Measurements from ENCODE around the gene ERH.

The ERH gene

DNA sequence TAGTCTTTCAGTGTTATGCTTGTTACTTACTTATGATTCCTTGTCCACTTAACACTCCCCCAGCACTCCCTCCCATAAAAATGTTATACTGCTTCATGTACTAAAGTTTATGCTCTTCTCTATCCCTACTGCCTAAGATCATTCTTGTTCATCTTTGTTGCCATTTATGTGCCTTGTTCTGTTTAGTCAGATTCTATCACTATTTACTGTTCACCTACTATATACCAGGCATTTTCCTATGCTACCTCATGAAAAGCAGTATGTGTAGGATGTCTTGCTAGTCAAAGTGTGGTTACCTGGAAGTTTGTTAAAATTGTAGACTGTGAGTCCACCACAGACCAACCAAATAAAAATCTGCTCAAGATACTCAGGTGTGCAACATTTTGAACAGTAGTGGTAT is 23.9 kb downstream of the ERH start:
- H3K9me3 Mint-ChIP-seq, result no peaks in the 10 kb centered on the region
- H3K27ac Mint-ChIP-seq, result no peak overlapping the region
- CTCF ChIA-PET, result interaction anchor here (1.0 kb wide), 1 partner anchor 10 kb away, joined by 3 read pairs; no protein-coding TSS in a partner anchor
- no peak overlapping the region for H3K4me3 Mint-ChIP-seq
- peaks cover 4% of the 10 kb centered on the region for H3K4me1 Mint-ChIP-seq
- H3K27me3 Mint-ChIP-seq, result no peaks in the 10 kb centered on the region
- peaks cover 25% of the 10 kb centered on the region for H3K36me3 Mint-ChIP-seq
- DNase-seq, result no peak

DNA sequence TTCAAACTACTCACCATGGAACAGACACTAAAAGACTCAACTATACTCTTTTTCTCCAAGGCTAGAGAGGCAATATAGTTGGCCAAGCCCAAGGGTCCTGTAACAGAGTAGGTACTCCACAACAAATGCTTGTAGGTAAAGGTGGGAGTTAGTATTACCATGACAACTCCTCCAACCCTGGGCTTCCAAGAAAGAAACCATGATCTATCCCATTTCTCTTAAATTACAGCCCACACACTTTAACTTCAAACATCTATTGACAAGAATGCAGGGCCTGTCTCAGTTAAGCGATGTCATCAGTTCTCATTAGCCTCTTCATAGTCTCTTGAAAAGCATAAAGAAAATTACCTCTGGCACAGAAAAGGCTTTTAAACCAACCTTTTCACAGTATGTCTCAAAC is 25.0 kb downstream of the ERH start:
- Mint-ChIP-seq H3K27me3 (no peaks in the 10 kb centered on the region), H3K4me1 (peaks cover 4% of the 10 kb centered on the region), H3K9me3 (no peaks in the 10 kb centered on the region), H3K27ac (no peak overlapping the region), H3K36me3 (peaks cover 22% of the 10 kb centered on the region), H3K4me3 (no peak overlapping the region)
- no peak for DNase-seq
- CTCF ChIA-PET, result interaction anchor here (1.0 kb wide), 1 partner anchor 11 kb away, joined by 3 read pairs; no protein-coding TSS in a partner anchor

DNA sequence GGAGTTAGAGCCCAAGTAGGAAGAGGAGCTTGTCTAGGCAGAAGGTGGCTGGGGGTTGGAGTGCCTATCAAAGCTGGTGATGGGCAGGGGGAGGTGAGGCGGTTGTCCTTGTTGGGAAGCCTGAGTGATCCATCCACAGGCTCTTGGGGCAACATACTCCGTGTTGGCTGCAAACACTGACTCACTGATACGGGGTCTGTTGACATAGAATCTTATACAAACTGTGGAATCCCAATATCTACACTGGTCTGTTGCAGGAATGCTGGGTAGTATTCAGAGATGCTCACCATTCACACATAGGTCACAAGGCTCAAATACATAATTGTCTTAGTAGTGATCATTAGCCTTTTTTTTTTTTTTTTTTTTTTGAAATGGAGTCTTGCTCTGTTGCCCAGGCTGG is 26.0 kb downstream of the ERH start:
- no peaks in the 10 kb centered on the region for H3K27me3 Mint-ChIP-seq
- CTCF ChIA-PET, result no interaction called here
- H3K4me1 Mint-ChIP-seq, result peaks cover 4% of the 10 kb centered on the region
- no peaks in the 10 kb centered on the region for H3K9me3 Mint-ChIP-seq
- no peak for DNase-seq
- H3K27ac Mint-ChIP-seq, result no peak overlapping the region
- H3K4me3 Mint-ChIP-seq, result no peak overlapping the region
- H3K36me3 Mint-ChIP-seq, result peaks cover 20% of the 10 kb centered on the region

DNA sequence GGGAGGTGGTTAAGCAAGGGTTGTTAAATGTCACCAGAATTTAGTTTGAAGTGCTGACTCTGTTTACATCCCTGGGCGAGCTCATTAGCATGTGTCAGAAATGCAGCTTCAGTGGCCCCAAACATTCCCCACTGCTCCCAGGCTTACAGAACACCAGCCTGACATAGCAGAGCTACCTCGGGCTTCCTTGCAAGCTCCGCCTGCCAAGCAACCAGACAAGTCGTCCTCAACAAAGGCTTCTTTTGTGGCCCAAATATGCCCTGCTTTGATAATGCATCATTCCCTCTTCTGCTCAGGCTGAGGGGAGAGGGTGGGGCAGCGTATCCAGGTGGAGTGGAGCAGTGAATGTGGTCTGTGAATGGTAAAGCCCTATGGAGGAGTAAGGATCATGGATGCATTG is 28.0 kb downstream of the ERH start:
- Mint-ChIP-seq H3K27me3 (peaks cover 4% of the 10 kb centered on the region), H3K4me3 (no peak overlapping the region), H3K9me3 (no peaks in the 10 kb centered on the region), H3K27ac (no peak overlapping the region), H3K36me3 (peaks cover 4% of the 10 kb centered on the region), H3K4me1 (peaks cover 4% of the 10 kb centered on the region)
- CTCF ChIA-PET, result interaction anchor here (0.9 kb wide), 1 partner anchor 109 kb away, joined by 3 read pairs; no protein-coding TSS in a partner anchor
- DNase-seq, result no peak

DNA sequence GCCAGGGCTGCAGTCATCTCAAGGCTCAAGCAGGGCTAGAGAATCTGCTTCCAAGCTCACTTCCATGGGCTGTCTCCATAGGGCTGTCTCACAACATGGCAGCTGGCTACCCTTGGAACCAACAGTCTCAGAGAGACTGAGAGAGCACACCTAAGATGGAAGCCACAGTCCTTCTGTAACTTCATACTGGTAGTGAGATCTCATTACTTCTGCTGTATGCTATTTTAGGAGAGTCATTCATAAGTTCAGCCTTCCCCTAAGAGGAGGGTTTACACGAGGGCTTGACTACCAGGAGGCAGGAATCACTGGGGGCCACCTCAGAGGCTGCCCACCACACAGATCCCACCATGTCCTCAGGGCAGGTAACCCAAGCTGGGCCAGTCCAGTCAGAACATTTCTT is 29.7 kb downstream of the ERH start:
- no peak overlapping the region for H3K4me3 Mint-ChIP-seq
- H3K36me3 Mint-ChIP-seq, result peaks cover 4% of the 10 kb centered on the region
- CTCF ChIA-PET, result no interaction called here

DNA sequence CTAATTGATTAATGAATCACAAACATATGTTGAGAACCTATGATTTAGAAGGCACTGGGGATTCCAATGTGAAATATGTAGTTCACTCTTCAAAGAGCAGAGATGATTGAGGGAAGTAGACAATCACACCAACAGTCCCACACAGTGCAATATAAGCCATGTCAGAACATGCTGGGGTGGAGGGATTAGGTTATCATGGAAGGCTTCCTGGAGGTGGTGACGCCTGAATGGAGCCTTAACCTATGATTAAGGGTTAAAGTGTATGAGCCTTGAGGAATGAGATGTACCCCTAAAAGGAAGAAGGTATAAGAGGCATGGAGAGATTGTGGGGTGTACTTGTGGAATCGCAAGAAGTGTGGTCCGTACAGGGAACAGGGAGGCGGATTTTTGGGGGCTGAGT is 31.3 kb downstream of the ERH start:
- no peak for DNase-seq
- Mint-ChIP-seq H3K9me3 (no peaks in the 10 kb centered on the region), H3K4me3 (no peak overlapping the region), H3K4me1 (no peaks in the 10 kb centered on the region), H3K27ac (no peak overlapping the region), H3K27me3 (peaks cover 4% of the 10 kb centered on the region), H3K36me3 (no peaks in the 10 kb centered on the region)
- CTCF ChIA-PET, result no interaction called here

More for the DNA sequence above, 29.7 kb downstream of the ERH start:
- Mint-ChIP-seq H3K27ac (no peak overlapping the region), H3K9me3 (no peaks in the 10 kb centered on the region), H3K4me1 (no peaks in the 10 kb centered on the region), H3K27me3 (peaks cover 4% of the 10 kb centered on the region)
- DNase-seq, result no peak

DNA sequence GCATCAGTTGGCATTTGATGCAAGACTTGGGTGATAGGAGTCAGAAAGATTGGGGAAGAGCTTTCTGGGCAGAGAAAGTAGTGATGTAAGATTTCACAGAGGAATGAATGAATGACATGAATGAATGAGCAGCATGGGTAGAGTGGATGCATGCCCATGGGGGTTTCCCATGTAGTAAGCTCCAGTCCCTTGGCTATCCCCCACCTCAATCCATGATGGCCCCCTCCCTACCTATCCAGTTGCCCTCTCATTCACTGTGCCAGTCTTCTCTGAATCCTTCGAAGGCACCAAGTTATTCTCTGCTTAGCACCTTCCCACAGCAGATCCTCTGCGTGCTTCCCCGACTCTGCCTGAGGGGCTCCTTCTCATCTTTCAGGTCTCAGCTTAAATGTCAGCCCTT is 32.0 kb downstream of the ERH start:
- CTCF ChIA-PET, result no interaction called here

DNA sequence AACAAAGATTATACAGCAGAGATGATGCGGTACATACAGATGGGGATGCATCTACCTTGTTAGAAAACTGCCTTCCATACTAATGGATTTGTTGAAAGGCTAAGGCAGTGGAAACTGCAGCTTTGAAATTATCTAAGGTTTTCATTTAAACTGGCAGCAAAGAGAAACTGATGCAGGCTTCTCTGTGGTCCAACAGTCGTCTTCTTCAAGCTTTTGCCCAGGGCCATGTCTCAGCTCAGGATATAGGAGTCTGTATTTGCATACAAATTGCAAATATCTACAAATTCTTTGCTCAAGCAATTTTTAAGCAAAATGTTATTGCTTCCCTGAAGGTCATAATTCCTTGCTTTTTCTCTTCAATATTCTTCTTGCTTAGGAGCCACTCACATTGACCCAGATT is 33.7 kb downstream of the ERH start:
- CTCF ChIA-PET, result interaction anchor here (1.2 kb wide), 1 partner anchor 34 kb away, joined by 3 read pairs; the partner anchor contains the start of genes ERH and SLC39A9
- no peaks in the 10 kb centered on the region for H3K4me1 Mint-ChIP-seq

More for the DNA sequence above, 32.0 kb downstream of the ERH start:
- no peak overlapping the region for H3K4me3 Mint-ChIP-seq
- H3K27ac Mint-ChIP-seq, result no peak overlapping the region
- no peaks in the 10 kb centered on the region for H3K4me1 Mint-ChIP-seq
- no peaks in the 10 kb centered on the region for H3K9me3 Mint-ChIP-seq
- no peak for DNase-seq
- no peaks in the 10 kb centered on the region for H3K36me3 Mint-ChIP-seq
- peaks cover 4% of the 10 kb centered on the region for H3K27me3 Mint-ChIP-seq

DNA sequence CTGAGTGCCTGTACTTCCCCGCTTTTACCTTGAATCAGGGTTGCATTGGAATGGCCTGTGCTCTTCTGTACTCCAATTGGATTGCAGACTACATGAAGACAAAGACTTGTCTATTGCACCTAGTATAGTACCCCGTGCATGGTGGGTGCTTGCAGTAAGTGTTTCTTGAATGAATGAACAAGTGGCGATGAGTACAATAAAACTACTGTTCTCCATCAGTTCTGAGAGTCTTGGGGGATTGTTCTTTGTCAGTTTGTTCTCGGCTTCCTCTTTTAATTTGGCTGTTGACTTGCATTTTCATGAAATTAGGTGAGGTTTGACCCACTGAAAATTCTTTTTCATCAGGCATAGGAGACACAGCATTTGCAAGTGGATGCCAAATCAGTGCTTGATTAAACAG is 34.1 kb downstream of the ERH start:
- H3K27ac Mint-ChIP-seq, result no peak overlapping the region
- H3K9me3 Mint-ChIP-seq, result no peaks in the 10 kb centered on the region
- H3K36me3 Mint-ChIP-seq, result no peaks in the 10 kb centered on the region
- DNase-seq, result no peak
- CTCF ChIA-PET, result interaction anchor here (1.2 kb wide), 1 partner anchor 34 kb away, joined by 3 read pairs; the partner anchor contains the start of genes ERH and SLC39A9
- peaks cover 10% of the 10 kb centered on the region for H3K27me3 Mint-ChIP-seq
- no peak overlapping the region for H3K4me3 Mint-ChIP-seq
- no peaks in the 10 kb centered on the region for H3K4me1 Mint-ChIP-seq

More for the DNA sequence above, 33.7 kb downstream of the ERH start:
- H3K27ac Mint-ChIP-seq, result no peak overlapping the region
- H3K27me3 Mint-ChIP-seq, result peaks cover 10% of the 10 kb centered on the region
- no peak overlapping the region for H3K4me3 Mint-ChIP-seq
- no peaks in the 10 kb centered on the region for H3K36me3 Mint-ChIP-seq
- DNase-seq, result no peak
- H3K9me3 Mint-ChIP-seq, result no peaks in the 10 kb centered on the region

DNA sequence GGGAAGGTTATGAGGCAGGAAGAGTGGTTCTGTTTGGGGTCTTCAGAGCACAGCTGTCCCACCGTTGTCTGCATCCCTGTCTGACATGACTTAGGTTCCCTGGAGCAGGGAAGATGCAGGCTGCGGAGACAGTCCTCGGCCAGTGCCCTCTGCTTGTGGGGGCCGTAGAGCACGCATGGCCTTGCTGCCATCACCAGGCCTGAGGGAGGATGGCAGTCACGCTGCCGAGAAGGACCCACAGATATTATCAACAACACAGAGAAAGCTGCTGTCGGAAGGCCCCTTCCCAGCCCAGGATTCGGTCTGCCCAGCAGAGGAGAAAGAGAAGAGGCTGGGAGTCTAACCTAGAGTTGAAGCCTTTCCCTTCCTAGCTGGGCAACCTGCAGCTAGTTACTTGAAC is 35.0 kb downstream of the ERH start:
- Mint-ChIP-seq H3K4me1 (no peaks in the 10 kb centered on the region), H3K36me3 (no peaks in the 10 kb centered on the region), H3K27ac (no peak overlapping the region), H3K9me3 (no peaks in the 10 kb centered on the region), H3K27me3 (peaks cover 14% of the 10 kb centered on the region), H3K4me3 (no peak overlapping the region)
- CTCF ChIA-PET, result interaction anchor here (1.2 kb wide), 1 partner anchor 16 kb away, joined by 4 read pairs; no protein-coding TSS in a partner anchor
- DNase-seq, result no peak

DNA sequence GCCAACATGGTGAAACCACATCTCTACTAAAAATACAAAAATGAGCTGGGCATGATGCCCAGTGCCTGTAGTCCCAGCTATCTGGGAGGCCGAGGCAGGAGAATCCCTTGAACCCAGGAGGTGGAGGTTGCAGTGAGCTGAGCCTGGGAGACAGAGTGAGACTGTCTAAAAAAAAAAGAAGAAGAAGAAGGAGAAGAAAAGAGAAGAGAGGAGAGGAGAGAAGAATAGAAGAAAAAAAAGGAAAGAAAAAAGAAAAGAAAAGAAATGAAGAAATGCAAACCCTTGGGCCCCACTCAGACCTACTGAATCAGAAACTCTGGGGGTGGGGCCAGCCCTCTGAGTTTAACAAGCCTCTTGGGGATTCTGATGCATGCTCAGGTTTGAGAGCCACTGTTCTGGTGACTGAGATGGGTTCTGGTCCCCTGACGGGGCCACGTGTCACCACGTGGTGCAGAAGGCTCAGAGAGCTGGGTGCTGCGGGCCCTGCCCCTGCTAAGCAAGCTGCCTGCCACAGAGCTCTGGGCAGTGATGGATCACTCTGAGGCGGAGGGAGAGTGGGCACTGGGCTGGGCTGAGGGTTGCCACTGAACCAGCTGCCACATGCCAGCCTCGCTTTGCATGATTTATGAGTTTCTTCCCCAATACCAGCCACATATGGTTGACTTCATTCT is 37.5 kb downstream of the ERH start:
- Mint-ChIP-seq H3K9me3 (no peaks in the 10 kb centered on the region), H3K27me3 (peaks cover 21% of the 10 kb centered on the region), H3K27ac (no peak overlapping the region), H3K4me1 (peaks cover 2% of the 10 kb centered on the region), H3K36me3 (no peaks in the 10 kb centered on the region), H3K4me3 (no peak overlapping the region)
- CTCF ChIA-PET, result interaction anchor here (1.5 kb wide), 1 partner anchor 118 kb away, joined by 3 read pairs; no protein-coding TSS in a partner anchor
- DNase-seq, result no peak

DNA sequence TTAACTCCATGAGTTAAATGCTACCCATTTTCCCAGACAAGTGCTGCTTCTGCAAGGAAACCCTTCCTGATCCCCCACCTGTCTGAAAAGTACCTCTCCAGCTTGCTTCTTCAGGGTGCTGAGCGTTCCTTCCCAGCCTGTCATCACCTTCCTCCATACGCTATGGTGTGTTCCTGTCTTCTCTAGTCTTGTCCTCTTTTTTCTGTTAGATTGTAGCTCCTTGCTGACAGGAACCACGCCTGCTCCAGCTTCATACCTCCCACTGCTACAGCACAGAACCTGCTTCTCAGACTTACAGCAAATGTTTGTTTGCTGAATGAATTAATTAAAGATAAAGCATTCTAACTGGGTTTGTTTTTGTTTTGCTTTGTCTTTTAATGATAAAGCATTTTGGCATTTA is 39.1 kb downstream of the ERH start:
- no peak for DNase-seq
- Mint-ChIP-seq H3K36me3 (no peaks in the 10 kb centered on the region), H3K27me3 (peaks cover 21% of the 10 kb centered on the region), H3K27ac (no peak overlapping the region), H3K9me3 (no peaks in the 10 kb centered on the region), H3K4me1 (peaks cover 18% of the 10 kb centered on the region), H3K4me3 (no peak overlapping the region)
- CTCF ChIA-PET, result no interaction called here

DNA sequence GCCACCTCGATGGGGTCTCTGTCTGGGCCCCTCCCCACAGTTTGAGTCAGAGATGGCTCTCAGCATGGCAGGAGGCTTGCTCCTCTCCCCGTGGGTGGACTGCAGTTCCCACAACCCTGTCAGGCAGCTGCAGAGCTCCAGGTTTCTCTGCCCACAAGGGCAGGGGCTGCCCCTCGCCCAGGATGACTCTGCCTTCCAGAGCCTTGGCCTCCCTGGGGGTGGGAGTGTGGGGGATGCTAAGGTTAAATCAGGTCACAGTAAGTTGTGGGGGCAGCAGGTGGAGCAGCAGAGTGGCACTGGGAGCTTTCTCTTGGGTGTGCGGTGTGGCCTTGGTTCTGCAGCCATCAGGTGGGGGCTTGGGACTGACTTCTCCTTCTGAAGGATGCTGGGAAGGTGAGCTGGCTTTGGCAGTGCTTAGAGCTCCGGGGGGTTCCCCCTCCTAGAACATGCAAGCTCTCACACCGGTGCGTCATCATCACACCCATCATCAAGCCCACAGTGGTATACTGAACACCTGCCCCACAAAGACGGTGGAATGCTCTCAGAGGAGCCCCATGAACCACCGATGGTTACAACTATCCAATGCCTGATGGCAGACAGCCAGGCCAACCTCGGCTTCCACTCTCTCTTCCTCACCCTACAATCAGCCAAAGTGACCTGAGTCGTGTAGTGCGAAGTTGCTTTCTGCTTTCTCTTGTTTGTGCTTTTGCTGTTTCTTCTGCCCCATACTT is 39.7 kb downstream of the ERH start:
- no peaks in the 10 kb centered on the region for H3K36me3 Mint-ChIP-seq
- H3K4me3 Mint-ChIP-seq, result no peak overlapping the region
- H3K4me1 Mint-ChIP-seq, result peaks cover 23% of the 10 kb centered on the region
- no peaks in the 10 kb centered on the region for H3K9me3 Mint-ChIP-seq
- CTCF ChIA-PET, result no interaction called here
- peaks cover 21% of the 10 kb centered on the region for H3K27me3 Mint-ChIP-seq
- no peak for DNase-seq
- no peak overlapping the region for H3K27ac Mint-ChIP-seq

DNA sequence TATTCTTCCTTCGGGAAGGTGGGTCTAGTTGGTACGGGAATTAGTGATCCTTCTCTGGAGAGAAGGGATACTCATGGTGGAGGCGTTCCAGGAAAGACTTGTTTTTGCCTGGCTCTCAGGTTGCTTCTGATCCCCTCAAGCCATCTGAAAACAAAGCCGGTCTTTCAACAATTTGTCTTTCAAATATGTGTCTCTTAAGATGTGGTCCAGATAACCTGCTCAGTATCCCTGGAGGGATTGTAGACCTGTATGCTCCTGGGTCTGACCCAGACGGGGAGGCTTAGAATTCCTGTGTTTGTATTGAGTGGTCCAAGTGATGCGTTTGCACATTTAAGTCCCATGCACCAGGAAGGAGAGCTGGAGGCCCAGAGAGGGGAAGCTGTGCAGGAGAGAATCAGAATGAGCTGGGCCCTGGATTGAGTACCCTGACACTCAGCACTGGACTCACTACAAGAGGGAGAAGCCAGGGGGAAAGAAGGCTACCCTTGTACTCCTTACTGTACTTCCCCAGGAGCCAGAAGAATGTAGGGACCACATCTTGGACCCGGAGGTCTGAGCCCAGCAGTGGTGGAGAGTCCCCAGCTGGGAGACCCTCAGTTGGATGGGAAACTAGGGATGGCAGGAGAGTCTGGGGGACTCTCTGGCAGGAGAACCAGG is 40.4 kb downstream of the ERH start:
- no peak for DNase-seq
- Mint-ChIP-seq H3K4me3 (no peak overlapping the region), H3K9me3 (no peaks in the 10 kb centered on the region), H3K27me3 (peaks cover 21% of the 10 kb centered on the region), H3K4me1 (peaks cover 23% of the 10 kb centered on the region), H3K27ac (no peak overlapping the region), H3K36me3 (no peaks in the 10 kb centered on the region)
- CTCF ChIA-PET, result interaction anchor here (0.7 kb wide), 1 partner anchor 10 kb away, joined by 3 read pairs; no protein-coding TSS in a partner anchor

Data from activated naive CD4-positive, alpha-beta T cell treated with anti-CD3 and anti-CD28 coated beads, Interleukin-2, amount 10 ng/mL, durations not matched to agents 7 days and 5 days (primary cell).